ENCODE measurements around the gene FAM184A. TPM values are rescaled to one million over a fixed set of nuclear protein-coding genes. Genes with fewer than 3 reads are reported as not detected.

The FAM184A gene
- total RNA-seq, 4 donors from 2014 or later, result 7.6 to 11.2 (median 9.0) TPM

GRCh38 chr6:119061215-119061614, 17.2 kb downstream of the FAM184A start:
- Histone ChIP-seq H3K27me3 (no peaks in the 10 kb centered on the region), H3K36me3 (no peaks in the 10 kb centered on the region), H3K9me3 (no peaks in the 10 kb centered on the region), H3K4me3 (no peak overlapping the region), H3K27ac (replicated peaks in 1 of 4) (peak overlapping the region in 2 of 4 donors; percentile 51 to 62), H3K4me1 (peaks cover 0 to 12% (median 7%) of the 10 kb centered on the region in 4 donors)
- TF ChIP-seq POLR2A (IDR thresholded peaks at IDR 0.05; ENCODE audit: low read depth) (no peak), EP300 (IDR thresholded peaks at IDR 0.05) (no peak), CTCF (IDR thresholded peaks at IDR 0.05) (no peak), POLR2AphosphoS5 (IDR thresholded peaks at IDR 0.05) (no peak)
- intact Hi-C loops (cut with DNase I), result no loop called here
- no peak for DNase-seq (ENCODE audit: extremely low spot score)
- WGBS, result 92% methylated on average over 3 of the region's 3 CpGs

- TF ChIP-seq CTCF (IDR thresholded peaks at IDR 0.05) (no peak), POLR2A (IDR thresholded peaks at IDR 0.05; ENCODE audit: low read depth) (no peak), POLR2AphosphoS5 (IDR thresholded peaks at IDR 0.05) (no peak), EP300 (IDR thresholded peaks at IDR 0.05) (no peak)
- H3K36me3 ChIP-seq, result no peaks in the 10 kb centered on the region
- H3K27ac ChIP-seq (replicated peaks in 1 of 4), result peak overlapping the region; percentile 15 to 62 (median 36)
- H3K4me1 ChIP-seq, result peaks cover 0 to 12% (median 7%) of the 10 kb centered on the region in 4 donors
- no peak overlapping the region for H3K4me3 ChIP-seq
- DNase-seq (ENCODE audit: extremely low spot score), result peak; percentile 68
- 69% methylated on average over 4 of the region's 4 CpGs for WGBS
- intact Hi-C loops (cut with DNase I), result no loop called here
- no peaks in the 10 kb centered on the region for H3K27me3 ChIP-seq
- no peaks in the 10 kb centered on the region for H3K9me3 ChIP-seq
Observed at GRCh38 chr6:119060255-119060907, 18.1 kb downstream of the FAM184A start.

GRCh38 chr6:119055069-119055468, 23.4 kb downstream of the FAM184A start:
- TF ChIP-seq POLR2AphosphoS5 (IDR thresholded peaks at IDR 0.05) (no peak), EP300 (IDR thresholded peaks at IDR 0.05) (no peak)
- H3K4me3 ChIP-seq, result no peak overlapping the region
- H3K27ac ChIP-seq (replicated peaks in 1 of 4), result no peak overlapping the region
- intact Hi-C loops (cut with DNase I), result no loop called here
- no peaks in the 10 kb centered on the region for H3K36me3 ChIP-seq
- H3K4me1 ChIP-seq, result peaks cover 0 to 14% (median 9%) of the 10 kb centered on the region in 4 donors
- DNase-seq (ENCODE audit: extremely low spot score), result no peak
- no peaks in the 10 kb centered on the region for H3K27me3 ChIP-seq
- 67% methylated on average over 1 of the region's 1 CpG for WGBS
- H3K9me3 ChIP-seq, result no peaks in the 10 kb centered on the region

- no peaks in the 10 kb centered on the region for H3K27me3 ChIP-seq
- no peak for TF ChIP-seq POLR2A (IDR thresholded peaks at IDR 0.05; ENCODE audit: low read depth)
- no peak for TF ChIP-seq POLR2AphosphoS5 (IDR thresholded peaks at IDR 0.05)
- no peak for TF ChIP-seq EP300 (IDR thresholded peaks at IDR 0.05)
- no peak for TF ChIP-seq CTCF (IDR thresholded peaks at IDR 0.05)
- no peak for DNase-seq (ENCODE audit: extremely low spot score)
- WGBS, result 86% methylated on average over 1 of the region's 1 CpG
- H3K9me3 ChIP-seq, result no peaks in the 10 kb centered on the region
- H3K4me3 ChIP-seq, result no peak overlapping the region
- peaks cover 0 to 7% (median 3%) of the 10 kb centered on the region in 4 donors for H3K4me1 ChIP-seq
- intact Hi-C loops (cut with DNase I), result no loop called here
- H3K36me3 ChIP-seq, result no peaks in the 10 kb centered on the region
- H3K27ac ChIP-seq (replicated peaks in 1 of 4), result no peak overlapping the region
Observed at GRCh38 chr6:119052987-119053386, 25.5 kb downstream of the FAM184A start.

- 74% methylated on average over 2 of the region's 2 CpGs for WGBS
- DNase-seq (ENCODE audit: extremely low spot score), result no peak
- intact Hi-C loops (cut with DNase I), result no loop called here
- no peak overlapping the region for H3K27ac ChIP-seq (replicated peaks in 1 of 4)
- peaks cover 0 to 10% (median 3%) of the 10 kb centered on the region in 4 donors for H3K4me1 ChIP-seq
- H3K36me3 ChIP-seq, result no peaks in the 10 kb centered on the region
- H3K27me3 ChIP-seq, result no peaks in the 10 kb centered on the region
- H3K9me3 ChIP-seq, result no peaks in the 10 kb centered on the region
- no peak overlapping the region for H3K4me3 ChIP-seq
- TF ChIP-seq POLR2A (IDR thresholded peaks at IDR 0.05; ENCODE audit: low read depth) (no peak), EP300 (IDR thresholded peaks at IDR 0.05) (no peak)
Observed at GRCh38 chr6:119052292-119052889, 26.1 kb downstream of the FAM184A start.

All from esophagus muscularis mucosa (tissue), 4 donors.